HEK293T (cell line): Measurements from ENCODE around the gene TMEM256.

Experiments used
- ARNT ChIP-seq: fragments of 450-650 bp; IDR thresholded peaks from 2 replicates; pipeline ENCODE4 v1.6.1; 2017; ENCODE audit warnings: mild to moderate bottlenecking
- BHLHE40 ChIP-seq: fragments of 450-650 bp; IDR thresholded peaks from 2 replicates; pipeline ENCODE4 v1.6.1; 2016; ENCODE audit warnings: mild to moderate bottlenecking, moderate library complexity, borderline replicate concordance
- FOXA1 ChIP-seq: fragments of 450-650 bp; IDR thresholded peaks from 2 replicates; pipeline ENCODE4 v1.6.1; 2016; ENCODE audit warnings: mild to moderate bottlenecking
- SP1 ChIP-seq: fragments of 450-650 bp; IDR thresholded peaks from 2 replicates; pipeline ENCODE4 v1.6.1; 2017

GRCh38 chr17:7380321-7380720 is 23.6 kb downstream of the TMEM256 start:
- TF ChIP-seq BHLHE40 (no peak), ARNT (no peak), SP1 (no peak), FOXA1 (no peak)
